Measurements from ENCODE around the gene HMGXB3. TPM values are rescaled to one million over a fixed set of nuclear protein-coding genes. Genes with fewer than 3 reads are reported as not detected.
A peak's percentile ranks its signal among the peaks of the same experiment; 100 is the strongest.

The HMGXB3 gene
- total RNA-seq, 1 donor from 2014 or later = 29.1 TPM

DNA sequence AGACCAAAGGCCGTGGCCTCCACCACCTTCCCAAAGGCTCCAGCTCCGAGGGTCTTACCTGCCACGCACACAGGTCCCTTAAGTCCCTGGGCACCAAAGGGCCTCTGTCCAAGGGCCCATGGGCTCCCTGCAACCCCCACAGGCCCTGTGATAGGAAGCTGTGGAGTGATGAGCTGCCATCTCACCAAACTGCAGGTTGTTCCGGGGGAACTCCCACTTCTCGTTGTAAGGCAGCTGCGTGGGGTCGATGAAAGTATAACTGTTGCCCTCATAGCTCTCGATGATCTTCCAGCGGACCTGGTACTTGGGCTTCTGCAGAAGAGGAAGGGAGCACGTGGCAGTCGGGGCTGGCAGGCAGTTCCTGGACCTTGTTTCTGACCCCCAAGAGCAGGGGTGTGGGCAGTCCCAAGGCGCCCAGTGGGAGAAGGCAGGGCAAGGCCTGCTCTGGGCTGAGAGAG, 61.0 kb downstream of the HMGXB3 start:
- no peak overlapping the region for H3K4me3 ChIP-seq (ENCODE audit: low read depth, low read length)
- no peak for DNase-seq (ENCODE audit: low read depth)
- TF ChIP-seq, protein P1, sequence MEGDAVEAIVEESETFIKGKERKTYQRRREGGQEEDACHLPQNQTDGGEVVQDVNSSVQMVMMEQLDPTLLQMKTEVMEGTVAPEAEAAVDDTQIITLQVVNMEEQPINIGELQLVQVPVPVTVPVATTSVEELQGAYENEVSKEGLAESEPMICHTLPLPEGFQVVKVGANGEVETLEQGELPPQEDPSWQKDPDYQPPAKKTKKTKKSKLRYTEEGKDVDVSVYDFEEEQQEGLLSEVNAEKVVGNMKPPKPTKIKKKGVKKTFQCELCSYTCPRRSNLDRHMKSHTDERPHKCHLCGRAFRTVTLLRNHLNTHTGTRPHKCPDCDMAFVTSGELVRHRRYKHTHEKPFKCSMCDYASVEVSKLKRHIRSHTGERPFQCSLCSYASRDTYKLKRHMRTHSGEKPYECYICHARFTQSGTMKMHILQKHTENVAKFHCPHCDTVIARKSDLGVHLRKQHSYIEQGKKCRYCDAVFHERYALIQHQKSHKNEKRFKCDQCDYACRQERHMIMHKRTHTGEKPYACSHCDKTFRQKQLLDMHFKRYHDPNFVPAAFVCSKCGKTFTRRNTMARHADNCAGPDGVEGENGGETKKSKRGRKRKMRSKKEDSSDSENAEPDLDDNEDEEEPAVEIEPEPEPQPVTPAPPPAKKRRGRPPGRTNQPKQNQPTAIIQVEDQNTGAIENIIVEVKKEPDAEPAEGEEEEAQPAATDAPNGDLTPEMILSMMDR (conservative IDR thresholded peaks at IDR 0.05; ENCODE audit: low read depth, low read length) = no peak

DNA sequence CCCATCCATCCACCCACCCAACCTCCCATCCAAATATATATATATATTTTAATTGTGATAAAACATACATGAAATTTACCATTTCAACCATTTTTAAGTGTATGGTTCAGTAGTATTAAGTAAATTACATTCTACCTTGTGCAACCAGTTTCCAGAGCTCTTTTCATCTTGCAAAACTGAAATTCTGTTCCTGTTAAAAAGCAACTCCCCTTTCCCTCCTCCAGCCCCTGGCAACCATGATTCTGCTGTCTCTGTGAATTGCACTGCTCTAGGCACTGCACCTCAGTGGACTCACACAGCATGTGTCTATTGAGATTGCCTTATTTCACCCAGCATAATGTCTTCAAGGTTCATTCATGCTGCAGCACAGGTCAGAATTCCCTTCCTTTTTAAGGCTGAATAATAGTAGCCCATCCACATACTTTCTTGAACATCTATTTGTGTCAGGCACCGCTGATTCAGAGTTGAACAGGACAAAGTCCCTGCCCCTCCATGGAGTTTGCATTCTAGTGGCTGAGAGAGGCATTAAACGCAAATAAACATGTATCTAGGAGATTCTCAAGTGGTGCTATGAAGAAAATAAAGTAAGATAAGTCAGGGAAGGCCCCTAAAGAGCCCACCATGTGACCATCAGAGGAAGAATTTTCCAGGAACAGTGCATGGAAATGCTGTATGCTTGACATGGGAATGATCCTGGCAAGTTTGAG, 61.8 kb downstream of the HMGXB3 start:
- TF ChIP-seq, protein P1 (conservative IDR thresholded peaks at IDR 0.05; ENCODE audit: low read depth, low read length) = no peak
- H3K4me3 ChIP-seq (ENCODE audit: low read depth, low read length) = no peak overlapping the region

DNA sequence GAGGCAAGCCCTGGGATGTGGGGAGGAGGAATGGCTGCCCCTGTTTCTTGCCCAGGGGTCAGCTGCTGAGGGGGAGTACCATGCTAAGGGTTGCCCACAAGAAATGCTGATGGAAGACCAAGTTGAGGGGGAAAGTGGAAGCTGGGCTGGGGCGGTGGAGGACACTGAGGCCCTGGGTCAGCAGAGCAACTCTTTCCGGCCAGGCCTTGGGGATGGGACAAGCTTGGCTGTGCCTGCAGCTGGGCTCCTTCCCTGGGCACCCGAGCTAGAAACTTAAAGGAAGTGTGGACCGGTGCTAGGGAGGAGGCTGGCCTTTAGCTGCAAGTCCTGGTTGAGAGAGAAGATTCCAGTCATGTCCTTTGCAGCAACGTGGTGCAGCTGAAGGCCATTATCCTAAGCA, 63.1 kb downstream of the HMGXB3 start:
- H3K4me3 ChIP-seq (ENCODE audit: low read depth, low read length) = no peak overlapping the region
- TF ChIP-seq, protein P1 (conservative IDR thresholded peaks at IDR 0.05; ENCODE audit: low read depth, low read length) = no peak
- no peak for DNase-seq (ENCODE audit: low read depth)

More for the DNA sequence above, 61.8 kb downstream of the HMGXB3 start:
- no peak for DNase-seq (ENCODE audit: low read depth)

DNA sequence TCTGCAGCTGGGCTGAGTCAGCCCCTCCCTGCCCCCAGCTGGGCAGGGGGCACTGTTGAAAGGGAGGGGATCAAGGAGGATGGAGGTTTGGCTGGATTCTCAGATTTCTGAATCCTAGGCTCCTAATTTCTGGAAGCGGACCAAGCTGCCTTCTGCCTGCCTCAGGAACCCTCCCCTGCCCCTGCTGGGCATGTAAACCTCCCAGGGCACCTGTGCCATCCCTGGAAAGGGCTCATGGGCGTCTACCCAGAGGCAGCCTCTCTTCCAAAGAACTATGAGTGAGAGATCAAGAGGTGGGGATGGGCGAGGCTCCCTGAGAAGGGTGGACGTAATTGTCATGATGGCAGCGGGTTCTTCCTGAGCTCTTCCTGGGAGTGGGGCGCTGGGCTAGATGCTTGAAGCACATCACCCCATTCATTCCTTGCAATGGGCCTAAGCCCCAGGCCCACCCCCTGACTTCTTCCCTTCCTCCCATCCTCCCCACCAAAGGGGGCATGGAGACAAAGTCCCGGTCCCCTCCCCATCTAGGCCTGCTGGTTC, 64.2 kb downstream of the HMGXB3 start:
- TF ChIP-seq, protein P1 (conservative IDR thresholded peaks at IDR 0.05; ENCODE audit: low read depth, low read length) = no peak
- no peak for DNase-seq (ENCODE audit: low read depth)
- H3K4me3 ChIP-seq (ENCODE audit: low read depth, low read length) = no peak overlapping the region

DNA sequence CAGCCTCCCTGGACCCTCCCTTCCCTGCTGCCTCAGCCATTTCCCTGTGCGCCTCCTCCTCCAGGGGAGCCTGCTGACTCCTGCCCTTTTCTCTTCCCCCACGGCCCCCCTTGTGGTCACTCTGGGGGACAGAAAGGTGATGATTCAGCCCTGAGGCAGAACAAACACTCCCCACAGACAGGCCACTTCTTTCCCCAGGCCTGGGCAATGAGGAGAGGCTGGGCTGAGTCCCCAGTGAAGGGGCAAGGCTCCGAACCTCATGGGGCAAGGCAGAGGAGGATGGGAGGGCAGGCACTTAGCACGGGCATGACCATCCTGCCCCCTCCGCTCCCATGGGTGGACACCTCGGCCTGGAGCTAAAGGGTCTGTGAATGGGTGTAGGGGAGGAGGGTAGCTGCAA, 64.8 kb downstream of the HMGXB3 start:
- TF ChIP-seq, protein P1 (conservative IDR thresholded peaks at IDR 0.05; ENCODE audit: low read depth, low read length) = peak; percentile 7
- no peak overlapping the region for H3K4me3 ChIP-seq (ENCODE audit: low read depth, low read length)
- DNase-seq (ENCODE audit: low read depth) = no peak

DNA sequence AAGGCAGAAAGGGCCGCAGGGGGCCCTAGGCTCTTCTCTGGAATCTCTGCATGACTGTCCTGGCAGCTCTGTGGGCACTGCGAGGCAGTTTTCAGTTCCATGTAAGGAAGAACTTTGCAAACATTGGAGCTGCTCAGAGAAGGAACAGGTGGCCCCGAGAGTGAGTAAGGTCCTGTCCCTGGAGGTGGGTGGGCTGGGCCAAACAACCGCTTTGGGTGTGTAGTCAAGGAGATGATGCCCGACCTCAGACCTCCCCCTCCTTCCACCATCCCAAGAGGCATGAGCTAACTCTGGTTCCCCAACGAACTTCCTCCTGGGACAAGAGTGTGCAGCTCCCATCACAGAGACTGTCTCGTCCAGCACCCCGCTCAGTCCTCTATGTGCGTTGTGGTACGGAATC, 65.3 kb downstream of the HMGXB3 start:
- TF ChIP-seq, protein P1 (conservative IDR thresholded peaks at IDR 0.05; ENCODE audit: low read depth, low read length) = no peak
- DNase-seq (ENCODE audit: low read depth) = no peak
- no peak overlapping the region for H3K4me3 ChIP-seq (ENCODE audit: low read depth, low read length)

DNA sequence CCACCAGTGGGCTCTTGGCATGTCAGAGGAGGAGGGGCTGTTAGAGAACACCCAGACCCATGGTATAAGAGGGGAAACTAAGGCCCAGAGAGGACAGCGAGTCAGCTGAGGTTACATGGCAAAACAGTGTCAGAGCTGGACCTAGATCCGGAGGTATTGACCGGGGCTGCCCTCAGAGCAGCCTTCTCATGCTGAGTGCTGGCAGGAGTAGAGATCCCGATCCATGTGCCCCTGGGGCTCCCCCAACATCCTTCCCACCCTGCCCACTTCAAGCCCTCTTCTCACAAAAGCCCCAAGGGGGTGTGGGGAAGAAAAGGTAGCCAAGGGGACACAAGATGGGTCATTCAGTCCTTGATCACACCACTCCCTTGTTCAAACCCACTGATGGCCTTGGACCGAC, 65.9 kb downstream of the HMGXB3 start:
- TF ChIP-seq, protein P1 (conservative IDR thresholded peaks at IDR 0.05; ENCODE audit: low read depth, low read length) = no peak
- no peak overlapping the region for H3K4me3 ChIP-seq (ENCODE audit: low read depth, low read length)
- no peak for DNase-seq (ENCODE audit: low read depth)
